H9 (cell line): ENCODE data around the gene TCEAL5. TPM values are rescaled to one million over a fixed set of nuclear protein-coding genes. Genes with fewer than 3 reads are reported as not detected.

Experiments
- DNase-seq: peaks from one replicate; pipeline ENCODE4 v3.0.0-alpha.2; 2017
- H2AFZ ChIP-seq: one replicate; pipeline ENCODE4 v1.6.1; 2013; ENCODE audit warnings: mild to moderate bottlenecking, low read length, control low read depth, moderate library complexity
- H2AK5ac ChIP-seq: 2 replicates; pipeline ENCODE4 v1.6.1; 2013; ENCODE audit warnings: low read length, control low read depth, mixed read lengths; ENCODE audit not compliant: insufficient read length
- H2BK120ac ChIP-seq: one replicate; pipeline ENCODE4 v1.6.1; 2013; ENCODE audit warnings: low read depth, mild to moderate bottlenecking, low read length, control low read depth, inconsistent platforms; ENCODE audit not compliant: poor library complexity, severe bottlenecking
- H2BK12ac ChIP-seq: 2 replicates; pipeline ENCODE4 v1.6.1; 2013; ENCODE audit warnings: low read length, control low read depth, mixed read lengths, low read depth; ENCODE audit not compliant: insufficient read length
- H2BK15ac ChIP-seq: 2 replicates; pipeline ENCODE4 v1.6.1; 2013; ENCODE audit warnings: low read depth, low read length, control low read depth
- H2BK20ac ChIP-seq: one replicate; pipeline ENCODE4 v1.6.1; 2013; ENCODE audit warnings: low read depth, mild to moderate bottlenecking, low read length, control low read depth, inconsistent platforms; ENCODE audit not compliant: poor library complexity, severe bottlenecking
- H2BK5ac ChIP-seq: 2 replicates; pipeline ENCODE4 v1.6.1; 2013; ENCODE audit warnings: low read length, control low read depth, mixed read lengths; ENCODE audit not compliant: insufficient read length
- H3K14ac ChIP-seq: 2 replicates; pipeline ENCODE4 v1.6.1; 2013; ENCODE audit warnings: low read length, control low read depth; ENCODE audit not compliant: insufficient read depth
- H3K18ac ChIP-seq: 2 replicates; pipeline ENCODE4 v1.6.1; 2013; ENCODE audit warnings: low read depth, mild to moderate bottlenecking, mixed read lengths, low read length, control low read depth; ENCODE audit not compliant: insufficient read length
- H3K23ac ChIP-seq: 2 replicates; pipeline ENCODE4 v1.6.1; 2013; ENCODE audit warnings: low read length, control low read depth, mixed read lengths, low read depth; ENCODE audit not compliant: insufficient read length
- H3K23me2 ChIP-seq: 2 replicates; pipeline ENCODE4 v1.6.1; 2013; ENCODE audit warnings: low read depth, mild to moderate bottlenecking, mixed read lengths, low read length, control low read depth; ENCODE audit not compliant: insufficient read length, poor library complexity, severe bottlenecking
- H3K27ac ChIP-seq: 2 replicates; pipeline ENCODE4 v1.5.1; 2013; ENCODE audit warnings: low read length, control low read depth, mixed read lengths, low read depth; ENCODE audit not compliant: insufficient read length
- H3K27me3 ChIP-seq: 2 replicates; pipeline ENCODE4 v1.6.1; 2013; ENCODE audit warnings: low read length, control low read depth, inconsistent platforms; ENCODE audit not compliant: insufficient read depth
- H3K4ac ChIP-seq: 2 replicates; pipeline ENCODE4 v1.6.1; 2013; ENCODE audit warnings: low read depth, mild to moderate bottlenecking, control low read depth, inconsistent platforms, low read length, moderate library complexity
- H3K4me1 ChIP-seq: 2 replicates; pipeline ENCODE4 v1.6.1; 2013; ENCODE audit warnings: low read length, control low read depth, inconsistent platforms; ENCODE audit not compliant: insufficient read depth
- H3K4me2 ChIP-seq: 2 replicates; pipeline ENCODE4 v1.6.1; 2013; ENCODE audit warnings: low read length, control low read depth, mixed read lengths; ENCODE audit not compliant: insufficient read length, insufficient read depth
- H3K56ac ChIP-seq: 2 replicates; pipeline ENCODE4 v1.6.1; 2013; ENCODE audit warnings: low read depth, mild to moderate bottlenecking, mixed read lengths, low read length, control low read depth; ENCODE audit not compliant: insufficient read length
- H3K79me1 ChIP-seq: 2 replicates; pipeline ENCODE4 v1.6.1; 2013; ENCODE audit warnings: low read depth, mild to moderate bottlenecking, moderate library complexity, low read length, control low read depth, inconsistent platforms; ENCODE audit not compliant: insufficient read depth, poor library complexity, severe bottlenecking
- H3K79me2 ChIP-seq: 2 replicates; pipeline ENCODE4 v1.6.1; 2013; ENCODE audit warnings: low read length, control low read depth, inconsistent platforms; ENCODE audit not compliant: insufficient read depth
- H3K9ac ChIP-seq: 2 replicates; pipeline ENCODE4 v1.6.1; 2013; ENCODE audit warnings: low read length, control low read depth, mixed read lengths; ENCODE audit not compliant: insufficient read length; ENCODE audit errors: extremely low read depth
- H3K9me3 ChIP-seq: one replicate; pipeline ENCODE4 v1.6.1; 2013; ENCODE audit warnings: low read depth, low read length, inconsistent platforms; ENCODE audit not compliant: control insufficient read depth
- H3T11ph ChIP-seq: one replicate; pipeline ENCODE4 v1.6.1; 2013; ENCODE audit warnings: mild to moderate bottlenecking, low read length, control low read depth, inconsistent platforms
- H4K20me1 ChIP-seq: one replicate; pipeline ENCODE4 v1.6.1; 2013; ENCODE audit not compliant: control insufficient read depth, insufficient read length, insufficient read depth
- H4K5ac ChIP-seq: 2 replicates; pipeline ENCODE4 v1.6.1; 2013; ENCODE audit warnings: low read depth, mild to moderate bottlenecking, mixed read lengths, low read length, control low read depth; ENCODE audit not compliant: insufficient read length
- H4K8ac ChIP-seq: replicated peaks from 2 replicates; pipeline ENCODE4 v1.6.1; 2013; ENCODE audit warnings: low read length, control low read depth, mixed read lengths, low read depth; ENCODE audit not compliant: insufficient read length
- H4K91ac ChIP-seq: 2 replicates; pipeline ENCODE4 v1.6.1; 2013; ENCODE audit warnings: low read depth, mild to moderate bottlenecking, moderate library complexity, mixed read lengths, low read length, control low read depth; ENCODE audit not compliant: insufficient read length
- H3K27ac Mint-ChIP-seq, 3 experiments: 2 replicates in 2 of 3; 3 replicates in 1 of 3; pipeline ENCODE4 v1.8.0; 2020 to 2021; ENCODE audit warnings: mixed read lengths in 3 of 3, mild to moderate bottlenecking in 1 of 3, moderate library complexity in 1 of 3
- H3K27me3 Mint-ChIP-seq: 2 replicates; pipeline ENCODE4 v1.8.0; 2021; ENCODE audit warnings: low read depth, mild to moderate bottlenecking, moderate library complexity, mixed read lengths
- H3K36me3 Mint-ChIP-seq, 3 experiments: 2 replicates in 2 of 3; 3 replicates in 1 of 3; pipeline ENCODE4 v1.8.0; 2020 to 2021; ENCODE audit warnings: low read depth in 3 of 3, mixed read lengths in 3 of 3; ENCODE audit not compliant: insufficient read depth in 1 of 3
- H3K4me1 Mint-ChIP-seq, 2 experiments: 2 replicates each; pipeline ENCODE4 v1.8.0; 2020; ENCODE audit warnings: mixed read lengths in 2 of 2
- H3K4me3 Mint-ChIP-seq, 2 experiments: 2 replicates in 1 of 2; 3 replicates in 1 of 2; pipeline ENCODE4 v1.8.0; 2020 to 2021; ENCODE audit warnings: mild to moderate bottlenecking in 2 of 2, mixed read lengths in 2 of 2, moderate library complexity in 1 of 2
- H3K9me3 Mint-ChIP-seq, 2 experiments: 2 replicates in 1 of 2; 3 replicates in 1 of 2; pipeline ENCODE4 v1.8.0; 2020; ENCODE audit warnings: mild to moderate bottlenecking in 2 of 2, mixed read lengths in 2 of 2, moderate library complexity in 1 of 2
- total RNA-seq: library from RNA; stranded (reverse); gene quantifications from 2 replicates; pipeline ENCODE4 v1.2.1, GENCODE V29; 2021
- TF ChIP-seq, protein P1 (sequence below): fragments of 200-600 bp; sonication (generic); conservative IDR thresholded peaks from 3 replicates; pipeline ENCODE4 v1.8.0; 2021; ENCODE audit warnings: antibody characterized with exemption, mild to moderate bottlenecking

The TCEAL5 gene
- total RNA-seq, 1 experiment from 2014 or later, result not detected

DNA sequence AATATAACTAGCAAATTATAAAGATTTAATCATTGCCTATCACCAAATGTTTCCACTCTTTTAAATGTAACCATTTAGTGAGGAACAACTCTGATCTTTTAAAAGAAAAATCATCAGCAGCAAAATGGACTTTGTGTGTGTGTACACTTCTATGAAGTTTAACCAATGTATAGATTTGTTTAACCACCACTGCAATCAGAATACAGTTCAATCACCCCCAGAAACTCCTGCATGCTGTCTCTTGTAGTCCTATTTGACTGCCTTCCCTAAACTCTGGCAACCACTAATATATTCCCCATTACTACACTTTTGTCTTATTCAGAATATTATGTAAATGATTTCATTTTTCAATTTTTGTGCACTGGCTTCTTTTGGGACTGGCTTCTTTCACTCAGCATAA is 19.9 kb downstream of the TCEAL5 start:
- Histone ChIP-seq H3K4me2 (no peak overlapping the region), H3K14ac (no peak overlapping the region), H2BK5ac (no peak overlapping the region), H2BK15ac (no peak overlapping the region), H3K18ac (no peak overlapping the region), H2BK20ac (no peak overlapping the region), H3K27ac (no peak overlapping the region), H4K5ac (no peak overlapping the region), H3K4ac (no peak overlapping the region), H3K27me3 (no peaks in the 10 kb centered on the region), H2AFZ (no peak overlapping the region), H3K4me1 (0 out of 2 replicates have a peak, but pooled peaks cover 2% of the 10 kb centered on the region), H3K9ac (no peak overlapping the region), H3K23me2 (peaks cover 4% of the 10 kb centered on the region), H3K79me2 (no peaks in the 10 kb centered on the region), H4K91ac (no peak overlapping the region), H4K20me1 (no peaks in the 10 kb centered on the region), H3T11ph (no peak overlapping the region), H4K8ac (no peak overlapping the region), H3K23ac (no peak overlapping the region), H2BK120ac (no peak overlapping the region), H2BK12ac (no peak overlapping the region), H3K9me3 (no peaks in the 10 kb centered on the region), H3K79me1 (no peaks in the 10 kb centered on the region), H3K56ac (no peak overlapping the region), H2AK5ac (no peak overlapping the region)
- TF ChIP-seq, protein P1, sequence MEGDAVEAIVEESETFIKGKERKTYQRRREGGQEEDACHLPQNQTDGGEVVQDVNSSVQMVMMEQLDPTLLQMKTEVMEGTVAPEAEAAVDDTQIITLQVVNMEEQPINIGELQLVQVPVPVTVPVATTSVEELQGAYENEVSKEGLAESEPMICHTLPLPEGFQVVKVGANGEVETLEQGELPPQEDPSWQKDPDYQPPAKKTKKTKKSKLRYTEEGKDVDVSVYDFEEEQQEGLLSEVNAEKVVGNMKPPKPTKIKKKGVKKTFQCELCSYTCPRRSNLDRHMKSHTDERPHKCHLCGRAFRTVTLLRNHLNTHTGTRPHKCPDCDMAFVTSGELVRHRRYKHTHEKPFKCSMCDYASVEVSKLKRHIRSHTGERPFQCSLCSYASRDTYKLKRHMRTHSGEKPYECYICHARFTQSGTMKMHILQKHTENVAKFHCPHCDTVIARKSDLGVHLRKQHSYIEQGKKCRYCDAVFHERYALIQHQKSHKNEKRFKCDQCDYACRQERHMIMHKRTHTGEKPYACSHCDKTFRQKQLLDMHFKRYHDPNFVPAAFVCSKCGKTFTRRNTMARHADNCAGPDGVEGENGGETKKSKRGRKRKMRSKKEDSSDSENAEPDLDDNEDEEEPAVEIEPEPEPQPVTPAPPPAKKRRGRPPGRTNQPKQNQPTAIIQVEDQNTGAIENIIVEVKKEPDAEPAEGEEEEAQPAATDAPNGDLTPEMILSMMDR, result no peak
- Mint-ChIP-seq H3K4me1 (peaks cover 7 to 18% of the 10 kb centered on the region in 2 experiments; a peak in 3 of 4 replicates), H3K4me3 (no peak overlapping the region; a peak in 1 of 5 replicates), H3K27ac (no peak overlapping the region), H3K27me3 (peaks cover 1% of the 10 kb centered on the region; the same call in 1 of the 2 replicates), H3K36me3 (peaks cover 16 to 19% (median 17%) of the 10 kb centered on the region in 3 experiments), H3K9me3 (peaks cover 2 to 52% of the 10 kb centered on the region in 2 experiments; a peak in 4 of 5 replicates)
- no peak for DNase-seq
